GM18502 (cell line): ENCODE results near the gene MRPS18B.
A peak's percentile ranks its signal among the peaks of the same experiment; 100 is the strongest.

Source experiments
- ATAC-seq: cut with Tn5 transposase; IDR thresholded peaks from one replicate; pipeline ENCODE4 v1.9.1; 2021; ENCODE audit warnings: mild to moderate bottlenecking; ENCODE audit not compliant: unreplicated experiment, poor library complexity

The MRPS18B gene

GRCh38 chr6:30601815-30602641, 15.6 kb upstream of the MRPS18B start:
- ATAC-seq: no peak

GRCh38 chr6:30603961-30604360, 13.7 kb upstream of the MRPS18B start:
- ATAC-seq: no peak

GRCh38 chr6:30610065-30610464, 7.6 kb upstream of the MRPS18B start:
- no peak for ATAC-seq

GRCh38 chr6:30611150-30611855, 6.3 kb upstream of the MRPS18B start:
- no peak for ATAC-seq

- ATAC-seq: no peak
These were observed 5.8 kb upstream of the MRPS18B start for GRCh38 chr6:30611856-30612194.

- no peak for ATAC-seq
These were observed 5.4 kb upstream of the MRPS18B start for GRCh38 chr6:30612213-30612612.

- no peak for ATAC-seq
These were observed 4.9 kb upstream of the MRPS18B start for GRCh38 chr6:30612687-30613248.

GRCh38 chr6:30613251-30614043, 4.2 kb upstream of the MRPS18B start:
- ATAC-seq: no peak

GRCh38 chr6:30614044-30614842, 3.4 kb upstream of the MRPS18B start:
- no peak for ATAC-seq

- peak; percentile 51 for ATAC-seq
These were observed 2.8 kb upstream of the MRPS18B start for GRCh38 chr6:30614843-30615218.

- no peak for ATAC-seq
These were observed 2.3 kb upstream of the MRPS18B start for GRCh38 chr6:30615219-30615957.

- ATAC-seq: no peak
These were observed 1.5 kb upstream of the MRPS18B start for GRCh38 chr6:30615958-30616810.

GRCh38 chr6:30616811-30617564, 652 bp upstream of the MRPS18B start, which contains the start of gene PPP1R10:
PPP1R10 (minus strand) TSS chr6:30617243; CDS start chr6:30609944, 7,299 bp downstream.
- peak; percentile 78 for ATAC-seq

- ATAC-seq: no peak
These were observed 694 bp downstream of the MRPS18B start for GRCh38 chr6:30618270-30618797.

- ATAC-seq: no peak
These were observed 1.9 kb downstream of the MRPS18B start for GRCh38 chr6:30619561-30619960.

- no peak for ATAC-seq
These were observed 7.9 kb downstream of the MRPS18B start for GRCh38 chr6:30625511-30625910.
